ENCODE results near the gene CTBS. TPM values are rescaled to one million over a fixed set of nuclear protein-coding genes. Genes with fewer than 3 reads are reported as not detected.

CTBS gene
- total RNA-seq, 1 donor from 2014 or later, result 3.6 TPM

GRCh38 chr1:84540759-84541158 lies 33.5 kb downstream of the CTBS start:
- Mint-ChIP-seq H3K27me3 (ENCODE audit: low read depth) (no peaks in the 10 kb centered on the region), H3K4me1 (no peaks in the 10 kb centered on the region), H3K9me3 (no peaks in the 10 kb centered on the region), H3K4me3 (no peak overlapping the region), H3K27ac (ENCODE audit: unreplicated experiment) (no peak overlapping the region), H3K36me3 (ENCODE audit: low read depth) (no peaks in the 10 kb centered on the region)
- TF ChIP-seq CTCF (conservative IDR thresholded peaks at IDR 0.05), result no peak
- no peak for DNase-seq (ENCODE audit: low read depth, low spot score)

- Mint-ChIP-seq H3K27me3 (ENCODE audit: low read depth) (no peaks in the 10 kb centered on the region), H3K9me3 (no peaks in the 10 kb centered on the region), H3K4me3 (no peak overlapping the region), H3K36me3 (ENCODE audit: low read depth) (no peaks in the 10 kb centered on the region), H3K27ac (ENCODE audit: unreplicated experiment) (no peak overlapping the region), H3K4me1 (no peaks in the 10 kb centered on the region)
- no peak for DNase-seq (ENCODE audit: low read depth, low spot score)
- TF ChIP-seq CTCF (conservative IDR thresholded peaks at IDR 0.05), result no peak
These were observed 34.3 kb downstream of the CTBS start for GRCh38 chr1:84539972-84540371.

GRCh38 chr1:84538599-84538998 lies 35.6 kb downstream of the CTBS start:
- no peak for DNase-seq (ENCODE audit: low read depth, low spot score)
- Mint-ChIP-seq H3K4me3 (no peak overlapping the region), H3K9me3 (no peaks in the 10 kb centered on the region), H3K36me3 (ENCODE audit: low read depth) (no peaks in the 10 kb centered on the region), H3K27me3 (ENCODE audit: low read depth) (no peaks in the 10 kb centered on the region), H3K4me1 (no peaks in the 10 kb centered on the region), H3K27ac (ENCODE audit: unreplicated experiment) (no peak overlapping the region)
- TF ChIP-seq CTCF (conservative IDR thresholded peaks at IDR 0.05), result no peak

- Mint-ChIP-seq H3K27ac (ENCODE audit: unreplicated experiment) (no peak overlapping the region), H3K4me3 (no peak overlapping the region), H3K36me3 (ENCODE audit: low read depth) (no peaks in the 10 kb centered on the region), H3K9me3 (no peaks in the 10 kb centered on the region), H3K4me1 (no peaks in the 10 kb centered on the region), H3K27me3 (ENCODE audit: low read depth) (no peaks in the 10 kb centered on the region)
- TF ChIP-seq CTCF (conservative IDR thresholded peaks at IDR 0.05), result no peak
- no peak for DNase-seq (ENCODE audit: low read depth, low spot score)
These were observed 48.5 kb downstream of the CTBS start for GRCh38 chr1:84525779-84526178.

GRCh38 chr1:84524590-84524989 lies 49.6 kb downstream of the CTBS start:
- Mint-ChIP-seq H3K4me3 (no peak overlapping the region), H3K9me3 (no peaks in the 10 kb centered on the region), H3K27ac (ENCODE audit: unreplicated experiment) (no peak overlapping the region), H3K36me3 (ENCODE audit: low read depth) (no peaks in the 10 kb centered on the region), H3K4me1 (no peaks in the 10 kb centered on the region), H3K27me3 (ENCODE audit: low read depth) (no peaks in the 10 kb centered on the region)
- TF ChIP-seq CTCF (conservative IDR thresholded peaks at IDR 0.05), result no peak
- no peak for DNase-seq (ENCODE audit: low read depth, low spot score)

- Mint-ChIP-seq H3K4me3 (no peak overlapping the region), H3K27ac (ENCODE audit: unreplicated experiment) (no peak overlapping the region), H3K36me3 (ENCODE audit: low read depth) (peaks cover 20% of the 10 kb centered on the region), H3K27me3 (ENCODE audit: low read depth) (no peaks in the 10 kb centered on the region), H3K4me1 (no peaks in the 10 kb centered on the region), H3K9me3 (peaks cover 10% of the 10 kb centered on the region)
- no peak for DNase-seq (ENCODE audit: low read depth, low spot score)
- TF ChIP-seq CTCF (conservative IDR thresholded peaks at IDR 0.05), result no peak
These were observed 63.6 kb downstream of the CTBS start for GRCh38 chr1:84510668-84511067.

Data from neural crest cell (in vitro differentiated cells).